ENCODE data around the gene EPN3. TPM values are rescaled to one million over a fixed set of nuclear protein-coding genes. Genes with fewer than 3 reads are reported as not detected.

EPN3 gene
- total RNA-seq, 1 experiment from 2014 or later, result 0.87 TPM

DNA sequence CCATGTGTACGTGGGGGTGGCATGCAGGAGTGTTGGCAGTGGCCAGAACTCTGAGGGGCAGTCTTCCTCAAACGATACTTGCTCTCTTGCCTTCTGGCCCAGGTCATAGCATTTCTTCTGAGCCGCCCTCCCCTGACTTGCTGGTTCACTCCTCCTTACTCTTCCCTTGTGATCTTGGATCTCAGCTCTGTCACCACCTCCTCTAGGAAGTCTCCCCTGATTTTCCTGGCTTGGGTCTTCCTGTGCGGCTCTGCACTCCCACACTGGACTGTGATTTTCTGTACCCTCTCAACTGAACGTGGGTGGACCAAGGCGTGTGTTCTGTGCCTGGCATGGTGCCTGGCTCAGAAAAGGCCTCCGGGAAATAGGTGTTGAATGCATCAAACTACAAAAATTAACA lies 2.9 kb downstream of the EPN3 start:
- H3K27me3 ChIP-seq (ENCODE audit: control insufficient read depth, insufficient read depth, low read length), result peaks cover 30% of the 10 kb centered on the region
- no peaks in the 10 kb centered on the region; the same call in 1 of the 2 replicates for H3K36me3 ChIP-seq (replicated peaks; ENCODE audit: control insufficient read depth, insufficient read depth, low read length)
- no peak for DNase-seq
- no peak overlapping the region for H3K4me3 ChIP-seq (ENCODE audit: insufficient read depth, low read depth, low read length)

GRCh38 chr17:50536683-50537646 lies 4.4 kb downstream of the EPN3 start:
- DNase-seq, result no peak
- Histone ChIP-seq H3K36me3 (replicated peaks; ENCODE audit: control insufficient read depth, insufficient read depth, low read length) (no peaks in the 10 kb centered on the region; the same call in 1 of the 2 replicates), H3K4me3 (ENCODE audit: insufficient read depth, low read depth, low read length) (no peak overlapping the region), H3K27me3 (ENCODE audit: control insufficient read depth, insufficient read depth, low read length) (peaks cover 34% of the 10 kb centered on the region)

DNA sequence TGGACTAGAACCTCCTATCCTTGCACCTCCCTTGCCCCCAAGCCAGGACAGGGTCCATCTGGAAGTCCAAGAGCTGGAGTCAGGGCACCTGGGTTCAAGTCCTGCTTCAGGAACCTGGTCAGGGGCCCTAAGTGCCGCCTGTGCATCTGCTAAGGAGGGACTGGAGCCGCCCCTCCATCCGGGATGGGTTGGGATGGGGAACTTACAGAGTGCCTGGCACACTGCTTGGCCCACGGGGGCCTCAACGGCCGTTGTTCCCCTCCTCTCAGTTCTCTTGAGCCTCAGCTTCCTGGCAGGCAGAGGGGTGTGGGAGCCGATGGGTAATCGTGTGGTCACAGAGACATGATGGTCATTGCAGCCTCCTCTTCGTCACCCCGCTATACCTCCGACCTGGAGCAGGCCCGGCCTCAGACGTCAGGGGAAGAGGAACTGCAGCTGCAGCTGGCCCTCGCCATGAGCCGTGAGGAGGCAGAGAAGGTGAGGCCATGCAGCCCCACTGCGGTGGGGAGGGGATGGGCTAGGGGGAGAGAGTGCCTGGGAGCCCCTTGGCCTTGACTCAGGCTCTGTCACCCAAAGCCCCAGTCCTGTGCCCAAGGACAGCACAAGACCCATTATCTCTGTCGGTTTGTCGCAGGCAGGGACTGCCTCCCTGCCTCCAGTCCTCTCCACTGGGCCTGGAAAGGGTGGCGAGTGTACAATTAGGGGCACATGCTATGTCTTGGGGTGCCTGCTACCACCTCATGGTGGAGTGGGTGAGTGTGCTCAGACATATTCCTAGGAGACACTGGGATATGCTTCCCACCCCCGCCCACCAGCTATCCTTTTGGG lies 5.4 kb downstream of the EPN3 start:
- H3K36me3 ChIP-seq (replicated peaks; ENCODE audit: control insufficient read depth, insufficient read depth, low read length), result no peaks in the 10 kb centered on the region; the same call in 1 of the 2 replicates
- H3K4me3 ChIP-seq (ENCODE audit: insufficient read depth, low read depth, low read length), result no peak overlapping the region
- no peak for DNase-seq
- H3K27me3 ChIP-seq (ENCODE audit: control insufficient read depth, insufficient read depth, low read length), result peaks cover 24% of the 10 kb centered on the region

GRCh38 chr17:50538549-50539410 lies 6.2 kb downstream of the EPN3 start:
- Histone ChIP-seq H3K36me3 (replicated peaks; ENCODE audit: control insufficient read depth, insufficient read depth, low read length) (no peaks in the 10 kb centered on the region; the same call in 1 of the 2 replicates), H3K4me3 (ENCODE audit: insufficient read depth, low read depth, low read length) (no peak overlapping the region), H3K27me3 (ENCODE audit: control insufficient read depth, insufficient read depth, low read length) (peaks cover 15% of the 10 kb centered on the region)
- no peak for DNase-seq

DNA sequence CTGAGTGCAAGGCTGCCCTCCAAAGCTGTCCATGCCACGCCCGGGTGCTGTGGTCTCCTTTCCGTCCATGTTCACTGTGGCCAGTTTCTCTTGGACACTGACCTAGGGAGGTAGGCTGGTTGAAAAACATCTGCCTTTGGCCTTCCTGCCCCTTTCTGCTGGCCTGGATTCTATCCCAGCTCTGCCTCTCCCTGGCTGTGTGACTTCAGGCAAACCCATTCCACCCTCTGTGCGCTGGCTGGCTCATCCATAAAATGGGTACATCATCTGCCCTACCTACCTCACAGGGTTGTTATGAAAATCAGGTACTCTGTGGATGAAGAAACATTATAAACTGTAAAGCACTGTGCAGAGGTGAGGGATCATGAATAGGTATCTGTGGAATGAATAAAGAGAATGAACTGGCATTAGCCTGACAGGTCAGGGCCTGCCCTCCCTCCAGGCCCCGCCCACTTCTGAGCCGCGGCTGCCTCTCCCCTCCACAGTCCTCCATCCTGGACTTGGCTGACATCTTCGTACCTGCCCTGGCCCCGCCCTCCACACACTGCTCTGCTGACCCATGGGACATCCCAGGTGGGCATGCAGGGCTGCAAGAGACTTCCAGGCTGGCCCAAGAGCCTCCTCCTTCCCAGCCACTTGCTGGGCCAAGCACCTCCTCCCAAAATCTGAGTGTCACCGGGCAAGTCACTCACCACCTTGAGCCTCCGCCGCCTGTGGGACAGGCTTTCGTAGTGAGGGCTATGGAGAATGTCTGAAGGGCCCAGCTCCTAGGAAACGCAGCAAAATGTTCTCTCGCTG lies 7.4 kb downstream of the EPN3 start:
- H3K27me3 ChIP-seq (ENCODE audit: control insufficient read depth, insufficient read depth, low read length), result peaks cover 11% of the 10 kb centered on the region
- H3K36me3 ChIP-seq (replicated peaks; ENCODE audit: control insufficient read depth, insufficient read depth, low read length), result no peaks in the 10 kb centered on the region; the same call in 1 of the 2 replicates
- no peak overlapping the region for H3K4me3 ChIP-seq (ENCODE audit: insufficient read depth, low read depth, low read length)
- peak; percentile 87 for DNase-seq

GRCh38 chr17:50540560-50541401 lies 8.2 kb downstream of the EPN3 start:
- no peak for DNase-seq
- Histone ChIP-seq H3K36me3 (replicated peaks; ENCODE audit: control insufficient read depth, insufficient read depth, low read length) (no peaks in the 10 kb centered on the region; the same call in 1 of the 2 replicates), H3K4me3 (ENCODE audit: insufficient read depth, low read depth, low read length) (no peak overlapping the region), H3K27me3 (ENCODE audit: control insufficient read depth, insufficient read depth, low read length) (peaks cover 11% of the 10 kb centered on the region)

- H3K27me3 ChIP-seq (ENCODE audit: control insufficient read depth, insufficient read depth, low read length), result peaks cover 11% of the 10 kb centered on the region
- no peaks in the 10 kb centered on the region; the same call in 1 of the 2 replicates for H3K36me3 ChIP-seq (replicated peaks; ENCODE audit: control insufficient read depth, insufficient read depth, low read length)
- no peak for DNase-seq
- H3K4me3 ChIP-seq (ENCODE audit: insufficient read depth, low read depth, low read length), result peak overlapping the region; percentile 64
These were observed 8.8 kb downstream of the EPN3 start for GRCh38 chr17:50541402-50541715.

GRCh38 chr17:50541716-50542688 lies 9.5 kb downstream of the EPN3 start:
- peak; percentile 100 for DNase-seq
- Histone ChIP-seq H3K4me3 (ENCODE audit: insufficient read depth, low read depth, low read length) (peak overlapping the region; percentile 64), H3K27me3 (ENCODE audit: control insufficient read depth, insufficient read depth, low read length) (peaks cover 11% of the 10 kb centered on the region), H3K36me3 (replicated peaks; ENCODE audit: control insufficient read depth, insufficient read depth, low read length) (no peaks in the 10 kb centered on the region; the same call in 1 of the 2 replicates)

GRCh38 chr17:50542795-50543774 lies 10.6 kb downstream of the EPN3 start:
- DNase-seq, result no peak
- Histone ChIP-seq H3K36me3 (replicated peaks; ENCODE audit: control insufficient read depth, insufficient read depth, low read length) (no peaks in the 10 kb centered on the region; the same call in 1 of the 2 replicates), H3K27me3 (ENCODE audit: control insufficient read depth, insufficient read depth, low read length) (peaks cover 11% of the 10 kb centered on the region), H3K4me3 (ENCODE audit: insufficient read depth, low read depth, low read length) (no peak overlapping the region)

- peaks cover 11% of the 10 kb centered on the region for H3K27me3 ChIP-seq (ENCODE audit: control insufficient read depth, insufficient read depth, low read length)
- no peak overlapping the region for H3K4me3 ChIP-seq (ENCODE audit: insufficient read depth, low read depth, low read length)
- no peak for DNase-seq
- no peaks in the 10 kb centered on the region for H3K36me3 ChIP-seq (replicated peaks; ENCODE audit: control insufficient read depth, insufficient read depth, low read length)
These were observed 12.0 kb downstream of the EPN3 start for GRCh38 chr17:50544516-50544915.

- no peak for DNase-seq
- H3K36me3 ChIP-seq (replicated peaks; ENCODE audit: control insufficient read depth, insufficient read depth, low read length), result no peaks in the 10 kb centered on the region
These were observed 12.8 kb downstream of the EPN3 start for GRCh38 chr17:50545311-50545710.

More at GRCh38 chr17:50545311-50545710, 12.8 kb downstream of the EPN3 start:
- peaks cover 11% of the 10 kb centered on the region for H3K27me3 ChIP-seq (ENCODE audit: control insufficient read depth, insufficient read depth, low read length)
- H3K4me3 ChIP-seq (ENCODE audit: insufficient read depth, low read depth, low read length), result no peak overlapping the region

All from H7 (cell line).